Stimulated activated effector memory CD8-positive, alpha-beta T cell treated with anti-CD3 and anti-CD28 coated beads, Interleukin-12 subunit alpha, Interleukin-12 subunit beta, amount 100 ng/mL, for 72 hours (primary cell): Measurements from ENCODE around the gene NACA2.
"Not testable (repeated sequence)": the region's sequence is repeated elsewhere in the genome, so short reads cannot be mapped to it uniquely, and the experiment has no call there.

Experiments
- ATAC-seq: fragments of 150-1000 bp; cut with Tn5 transposase; 2 replicates; pipeline ENCODE4 v1.10.0; 2021
- DNase-seq, 2 donors: peaks; one replicate each; pipeline ENCODE4 v3.0.0; 2021 to 2022; ENCODE audit warnings: low spot score in 2 of 2
- H3K27ac Mint-ChIP-seq: one replicate; pipeline ENCODE4 v1.8.0; 2022; ENCODE audit warnings: mild to moderate bottlenecking, mixed read lengths
- H3K36me3 Mint-ChIP-seq: one replicate; pipeline ENCODE4 v1.8.0; 2022; ENCODE audit warnings: mild to moderate bottlenecking, mixed read lengths
- H3K4me1 Mint-ChIP-seq: one replicate; pipeline ENCODE4 v1.8.0; 2022; ENCODE audit warnings: mixed read lengths
- H3K4me3 Mint-ChIP-seq: one replicate; pipeline ENCODE4 v1.8.0; 2022; ENCODE audit warnings: mild to moderate bottlenecking, mixed read lengths
- H3K9me3 Mint-ChIP-seq: one replicate; pipeline ENCODE4 v1.8.0; 2022; ENCODE audit warnings: mixed read lengths

The NACA2 gene

GRCh38 chr17:61575352-61575975 is 15.6 kb downstream of the NACA2 start:
- DNase-seq (no peak), ATAC-seq (no peak)
- no peak overlapping the region for H3K27ac Mint-ChIP-seq
- no peaks in the 10 kb centered on the region for H3K4me1 Mint-ChIP-seq
- no peaks in the 10 kb centered on the region for H3K9me3 Mint-ChIP-seq
- H3K36me3 Mint-ChIP-seq: no peaks in the 10 kb centered on the region
- H3K4me3 Mint-ChIP-seq: no peak overlapping the region

DNA sequence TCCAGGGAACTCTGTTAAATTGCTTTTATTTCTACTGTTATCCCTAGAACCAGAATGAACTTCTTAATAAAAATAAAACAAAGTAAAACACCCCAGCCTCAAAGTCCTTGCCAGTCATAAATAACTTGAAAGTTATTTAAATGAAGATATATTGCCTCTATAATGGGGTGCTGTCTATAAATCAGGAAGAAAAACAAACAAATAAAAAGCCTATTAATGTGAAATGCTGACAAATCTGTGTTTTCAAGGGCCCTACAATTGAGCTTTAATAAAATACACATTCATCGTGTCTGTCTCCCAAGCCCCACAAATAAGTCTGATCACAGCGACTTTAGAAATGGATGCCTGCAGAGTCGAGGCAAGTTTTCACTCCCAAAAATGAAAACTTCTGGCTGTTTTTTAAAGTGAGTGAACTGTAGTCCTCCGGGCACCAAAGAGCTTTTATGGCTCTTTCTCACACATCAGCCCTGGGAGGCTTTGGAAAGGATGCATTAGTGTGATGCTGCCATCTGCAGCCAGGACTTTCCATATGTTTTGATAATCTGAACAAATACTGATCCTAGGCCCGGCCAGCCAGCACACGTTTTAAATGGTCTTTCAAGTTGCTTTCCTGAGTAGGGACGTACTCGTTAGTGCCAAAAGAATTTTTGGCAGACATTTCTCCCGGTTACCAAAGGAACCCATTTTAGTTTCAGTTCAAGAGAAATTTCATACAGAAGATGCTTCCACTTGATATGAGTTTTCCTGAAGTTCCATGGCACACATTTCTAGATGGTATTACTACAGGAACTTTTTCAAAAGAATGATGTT is 16.3 kb downstream of the NACA2 start:
- H3K9me3 Mint-ChIP-seq: no peaks in the 10 kb centered on the region
- no peak for ATAC-seq

GRCh38 chr17:61572547-61572946 is 18.5 kb downstream of the NACA2 start:
- H3K4me1 Mint-ChIP-seq, DNase-seq, H3K4me3 Mint-ChIP-seq, H3K27ac Mint-ChIP-seq, H3K36me3 Mint-ChIP-seq, H3K9me3 Mint-ChIP-seq, ATAC-seq: not testable (repeated sequence)

More for the DNA sequence above, 16.3 kb downstream of the NACA2 start:
- DNase-seq: no peak
- Mint-ChIP-seq H3K4me1 (no peaks in the 10 kb centered on the region), H3K27ac (no peak overlapping the region), H3K36me3 (no peaks in the 10 kb centered on the region), H3K4me3 (no peak overlapping the region)

DNA sequence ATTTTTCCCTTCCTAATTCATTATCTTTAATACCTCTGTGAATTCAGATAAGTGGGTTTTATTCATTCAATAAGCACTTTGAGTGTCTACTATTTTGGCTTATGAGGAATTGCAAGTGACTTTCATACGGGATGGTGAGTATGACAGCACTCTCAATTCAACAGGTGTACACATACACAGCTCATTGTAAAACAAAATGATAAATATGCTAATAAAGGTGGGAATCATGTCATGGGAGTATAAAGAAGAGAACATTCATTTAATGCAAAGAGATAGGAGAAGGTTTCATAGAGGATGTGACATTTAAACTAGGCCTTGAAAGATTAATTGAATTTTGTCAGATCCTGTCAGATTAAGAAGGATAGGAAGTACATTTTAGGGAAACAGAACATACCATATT is 19.4 kb downstream of the NACA2 start:
- H3K9me3 Mint-ChIP-seq: no peaks in the 10 kb centered on the region

GRCh38 chr17:61570118-61570517 is 20.9 kb downstream of the NACA2 start:
- DNase-seq: no peak
- Mint-ChIP-seq H3K9me3 (no peaks in the 10 kb centered on the region), H3K27ac (no peak overlapping the region), H3K4me3 (no peak overlapping the region), H3K4me1 (no peaks in the 10 kb centered on the region), H3K36me3 (no peaks in the 10 kb centered on the region)
- no peak for ATAC-seq

More for the DNA sequence above, 19.4 kb downstream of the NACA2 start:
- Mint-ChIP-seq H3K4me3 (no peak overlapping the region), H3K4me1 (no peaks in the 10 kb centered on the region), H3K27ac (no peak overlapping the region), H3K36me3 (no peaks in the 10 kb centered on the region)
- DNase-seq (no peak), ATAC-seq (no peak)

GRCh38 chr17:61569525-61569924 is 21.5 kb downstream of the NACA2 start:
- H3K36me3 Mint-ChIP-seq, H3K27ac Mint-ChIP-seq, H3K4me3 Mint-ChIP-seq, H3K9me3 Mint-ChIP-seq, ATAC-seq, DNase-seq, H3K4me1 Mint-ChIP-seq: not testable (repeated sequence)

DNA sequence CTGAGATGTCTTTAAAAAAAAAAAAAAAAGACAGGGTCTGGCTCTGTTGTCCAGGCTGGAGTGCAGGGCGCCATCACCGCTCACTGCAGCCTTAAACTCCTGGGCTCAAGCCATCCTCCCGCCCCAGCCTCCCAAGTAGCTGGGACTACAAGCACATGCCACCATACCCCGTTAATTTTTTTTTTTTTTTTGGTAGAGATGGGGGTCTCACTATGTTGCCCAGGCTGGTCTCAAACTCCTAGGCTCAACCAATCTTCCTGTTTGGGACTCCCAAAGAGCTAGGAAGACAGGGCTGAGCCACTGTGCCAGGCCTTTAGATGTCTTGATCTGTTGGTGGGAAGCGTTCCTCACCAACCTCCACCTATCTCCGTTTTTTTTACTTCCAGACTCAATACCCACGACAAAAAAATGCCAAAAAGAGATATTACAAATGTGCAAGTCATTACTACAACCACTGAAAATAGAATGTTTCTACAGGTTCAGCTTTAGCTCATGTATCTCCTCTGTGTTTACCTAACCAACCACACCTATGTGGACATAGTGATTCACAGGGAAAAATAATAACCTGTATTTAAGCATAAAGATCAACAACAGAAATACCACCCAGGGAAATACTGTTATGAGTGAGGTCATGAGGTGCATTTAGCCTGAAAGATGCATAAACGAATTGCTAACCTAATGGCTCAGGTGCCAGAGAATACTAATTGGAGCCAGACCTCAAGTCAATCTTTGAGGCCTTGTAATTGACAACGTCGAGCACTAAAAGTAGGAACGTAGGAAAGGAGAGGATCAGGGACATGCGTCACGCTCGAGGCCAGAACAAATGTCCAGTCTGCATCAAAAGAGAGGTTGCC is 22.6 kb downstream of the NACA2 start:
- H3K36me3 Mint-ChIP-seq: no peaks in the 10 kb centered on the region
- no peaks in the 10 kb centered on the region for H3K9me3 Mint-ChIP-seq
- no peak for ATAC-seq
- DNase-seq: no peak
- H3K4me3 Mint-ChIP-seq: no peak overlapping the region
- H3K4me1 Mint-ChIP-seq: no peaks in the 10 kb centered on the region
- H3K27ac Mint-ChIP-seq: no peak overlapping the region

DNA sequence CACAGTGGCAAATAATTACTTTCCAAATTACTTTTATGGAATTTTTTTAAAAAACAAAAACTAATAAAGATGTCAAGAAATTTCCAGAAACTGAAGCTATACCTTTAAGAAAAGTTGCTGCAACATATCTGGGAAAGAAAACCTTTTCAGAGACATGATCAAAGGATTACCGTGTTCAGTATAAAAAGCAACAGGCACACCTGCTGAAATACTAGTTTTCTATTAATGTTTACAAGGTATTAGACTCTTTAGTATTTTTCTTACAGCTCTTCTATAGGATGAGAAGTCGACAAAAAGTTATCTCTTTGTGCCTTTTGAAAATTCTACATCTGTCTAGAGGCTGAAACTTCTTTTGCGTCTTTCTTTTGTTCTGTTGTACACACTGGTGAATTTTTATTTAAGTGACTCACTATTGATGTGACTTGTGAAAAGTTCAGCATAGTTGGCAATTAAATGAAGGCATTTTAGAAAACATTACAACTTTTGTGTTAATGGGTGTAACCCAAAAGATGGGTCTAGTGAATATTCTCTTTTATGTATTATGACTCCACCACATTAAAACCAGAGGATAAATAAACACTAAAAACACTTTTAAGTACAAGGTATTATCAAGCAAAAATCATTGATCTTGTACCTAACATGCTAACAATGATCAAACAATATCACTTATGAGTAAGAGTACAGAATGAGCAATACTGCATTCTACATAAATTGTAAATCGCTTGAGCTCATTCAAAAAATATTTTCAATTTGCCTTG is 23.8 kb downstream of the NACA2 start:
- ATAC-seq (no peak), DNase-seq (no peak)
- no peak overlapping the region for H3K4me3 Mint-ChIP-seq
- H3K9me3 Mint-ChIP-seq: no peaks in the 10 kb centered on the region
- no peaks in the 10 kb centered on the region for H3K36me3 Mint-ChIP-seq
- no peak overlapping the region for H3K27ac Mint-ChIP-seq
- no peaks in the 10 kb centered on the region for H3K4me1 Mint-ChIP-seq

- ATAC-seq, H3K4me3 Mint-ChIP-seq, H3K9me3 Mint-ChIP-seq, H3K36me3 Mint-ChIP-seq, H3K27ac Mint-ChIP-seq, DNase-seq, H3K4me1 Mint-ChIP-seq: not testable (repeated sequence)
Observed at GRCh38 chr17:61566448-61566847, 24.6 kb downstream of the NACA2 start.

DNA sequence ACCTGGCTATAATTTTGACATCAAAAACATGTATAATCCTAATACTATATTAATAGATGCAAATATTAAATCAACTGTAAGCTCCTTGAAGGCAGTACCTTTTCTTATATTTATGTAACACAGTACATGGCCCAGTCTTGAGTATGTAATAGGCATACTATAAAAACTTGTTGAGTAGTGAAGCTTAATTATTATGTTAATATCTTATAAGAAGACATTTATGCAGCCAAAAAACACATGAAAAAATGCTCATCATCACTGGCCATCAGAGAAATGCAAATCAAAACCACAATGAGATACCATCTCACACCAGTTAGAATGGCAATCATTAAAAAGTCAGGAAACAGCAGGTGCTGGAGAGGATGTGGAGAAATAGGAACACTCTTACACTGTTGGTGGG is 25.2 kb downstream of the NACA2 start:
- not testable (repeated sequence) for H3K4me3 Mint-ChIP-seq, H3K27ac Mint-ChIP-seq, DNase-seq, H3K36me3 Mint-ChIP-seq, H3K4me1 Mint-ChIP-seq, ATAC-seq, H3K9me3 Mint-ChIP-seq

DNA sequence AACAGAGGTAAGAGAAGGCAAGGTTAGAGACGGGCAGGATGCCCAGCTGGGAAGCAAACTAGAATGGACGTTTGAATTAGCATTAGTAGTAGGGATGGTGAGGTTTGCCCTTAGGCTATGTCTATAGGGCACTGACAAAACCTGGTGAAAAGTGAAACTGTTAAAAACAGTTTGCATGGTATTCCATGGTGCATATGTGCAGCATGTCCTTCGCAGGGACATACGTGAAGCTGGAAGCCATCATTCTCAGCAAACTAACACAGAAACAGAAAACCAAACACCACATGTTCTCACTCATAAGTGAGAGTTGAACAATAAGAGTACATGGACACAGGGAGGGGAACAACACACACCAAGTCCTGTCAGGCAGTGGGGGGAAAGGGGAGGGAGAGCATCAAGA is 25.8 kb downstream of the NACA2 start:
- no peak for DNase-seq
- no peak overlapping the region for H3K27ac Mint-ChIP-seq
- no peaks in the 10 kb centered on the region for H3K9me3 Mint-ChIP-seq
- ATAC-seq: no peak
- H3K4me1 Mint-ChIP-seq: no peaks in the 10 kb centered on the region
- no peak overlapping the region for H3K4me3 Mint-ChIP-seq
- no peaks in the 10 kb centered on the region for H3K36me3 Mint-ChIP-seq

GRCh38 chr17:61562287-61562686 is 28.7 kb downstream of the NACA2 start:
- H3K9me3 Mint-ChIP-seq: no peaks in the 10 kb centered on the region

DNA sequence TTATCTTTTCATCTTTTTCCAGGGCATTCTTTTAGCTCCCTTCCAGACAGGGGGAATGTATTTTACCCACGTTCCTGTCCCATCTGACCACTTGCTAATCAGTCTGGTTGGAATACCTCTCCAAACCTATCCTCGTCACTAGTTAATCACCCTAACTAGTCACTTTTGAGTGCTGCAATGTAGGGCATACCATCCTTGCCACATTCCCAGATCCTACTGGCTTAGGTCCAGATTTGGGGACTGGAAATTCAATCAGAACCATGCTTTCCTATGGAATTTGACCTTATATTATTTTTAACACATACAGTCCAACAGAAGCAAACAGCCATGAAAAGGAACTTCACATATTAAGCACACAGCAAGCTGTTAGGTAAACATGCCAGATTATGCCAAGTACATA is 29.7 kb downstream of the NACA2 start:
- ATAC-seq (no peak), DNase-seq (no peak)
- Mint-ChIP-seq H3K9me3 (no peaks in the 10 kb centered on the region), H3K27ac (no peak overlapping the region), H3K4me3 (no peak overlapping the region), H3K4me1 (no peaks in the 10 kb centered on the region), H3K36me3 (no peaks in the 10 kb centered on the region)

More at GRCh38 chr17:61562287-61562686, 28.7 kb downstream of the NACA2 start:
- Mint-ChIP-seq H3K4me3 (no peak overlapping the region), H3K27ac (no peak overlapping the region), H3K36me3 (no peaks in the 10 kb centered on the region), H3K4me1 (no peaks in the 10 kb centered on the region)
- DNase-seq (no peak), ATAC-seq (no peak)

GRCh38 chr17:61560071-61560470 is 30.9 kb downstream of the NACA2 start:
- H3K36me3 Mint-ChIP-seq: no peaks in the 10 kb centered on the region

More at GRCh38 chr17:61560071-61560470, 30.9 kb downstream of the NACA2 start:
- no peak overlapping the region for H3K27ac Mint-ChIP-seq
- H3K4me1 Mint-ChIP-seq: no peaks in the 10 kb centered on the region
- ATAC-seq (no peak), DNase-seq (no peak)
- H3K4me3 Mint-ChIP-seq: no peak overlapping the region
- H3K9me3 Mint-ChIP-seq: no peaks in the 10 kb centered on the region
